ENCODE data around the gene GTF2F2.

Gene GTF2F2

DNA sequence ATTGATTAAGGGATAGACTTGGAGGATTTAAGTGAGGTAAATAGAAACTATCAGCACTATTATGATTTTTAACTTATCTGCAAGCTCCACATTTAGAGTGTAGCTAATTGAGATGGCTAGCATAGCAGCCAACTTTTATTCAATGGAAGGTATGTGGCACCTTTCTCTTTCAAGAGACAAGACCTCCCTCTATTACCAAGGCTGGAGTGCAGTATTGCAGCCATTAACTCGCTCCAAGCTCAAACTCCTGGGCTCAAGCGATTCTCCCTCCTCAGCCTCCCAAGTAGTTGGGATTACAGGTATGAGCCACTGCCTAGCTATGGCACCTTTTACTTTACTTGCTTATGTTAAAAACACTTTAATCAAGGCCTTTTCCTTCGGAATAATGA is 212.5 kb downstream of the GTF2F2 start:
- H3K4me3 ChIP-seq (ENCODE audit: low read depth, low read length), result no peak overlapping the region

DNA sequence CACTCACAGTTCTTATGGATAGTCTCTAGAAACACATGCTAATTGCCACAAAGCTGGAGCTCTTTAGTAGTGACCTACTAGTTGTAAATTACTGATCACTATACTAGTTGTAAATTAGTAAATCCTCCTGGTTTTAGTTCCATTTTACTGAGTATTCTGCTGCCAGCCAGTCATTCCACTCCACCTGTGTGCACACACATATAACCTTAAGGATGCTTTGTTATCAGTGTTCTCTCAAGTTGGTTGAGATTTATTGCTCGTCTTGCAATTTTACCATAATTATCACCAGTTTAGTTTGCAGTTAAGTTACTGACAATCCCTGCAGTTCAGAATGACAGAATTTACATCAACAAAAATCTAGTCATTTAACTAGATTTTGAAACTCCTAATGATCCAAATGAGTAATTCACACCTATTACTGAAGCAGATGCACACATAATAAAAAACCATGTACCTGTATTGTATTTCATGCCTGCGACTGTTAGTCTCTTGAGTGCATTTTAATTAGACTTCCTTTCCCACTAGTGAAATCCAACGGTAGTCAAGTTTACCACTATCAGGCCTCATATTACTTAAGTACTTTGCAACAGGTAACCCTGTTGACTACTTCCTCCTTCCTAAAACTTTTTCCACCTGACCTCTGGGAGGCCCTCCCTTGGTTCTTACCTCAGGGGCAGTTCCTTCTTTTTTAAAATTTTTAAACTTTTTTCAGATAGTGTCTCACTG is 213.1 kb downstream of the GTF2F2 start:
- H3K4me3 ChIP-seq (ENCODE audit: low read depth, low read length), result no peak overlapping the region
